GM12874 (cell line): ENCODE measurements around the gene MMP26.

Source experiments
- CTCF ChIP-seq: IDR thresholded peaks from 2 replicates; pipeline ENCODE4 v1.5.1; 2011; ENCODE audit warnings: low read depth, mild to moderate bottlenecking, control low read depth, low read length, moderate library complexity; ENCODE audit not compliant: insufficient read depth

The MMP26 gene

GRCh38 chr11:4704054-4704789 lies at the start of gene MMP26:
MMP26 (plus strand) TSS chr11:4704784.
- no peak for TF ChIP-seq CTCF

GRCh38 chr11:4658629-4659445 lies 45.7 kb upstream of the MMP26 start:
- TF ChIP-seq CTCF = no peak

GRCh38 chr11:4662876-4663275 lies 41.7 kb upstream of the MMP26 start:
- no peak for TF ChIP-seq CTCF

GRCh38 chr11:4664183-4664582 lies 40.4 kb upstream of the MMP26 start:
- TF ChIP-seq CTCF = no peak

GRCh38 chr11:4664786-4665185 lies 39.8 kb upstream of the MMP26 start:
- no peak for TF ChIP-seq CTCF

- TF ChIP-seq CTCF = no peak
Observed at GRCh38 chr11:4665424-4665823, 39.2 kb upstream of the MMP26 start.

- TF ChIP-seq CTCF = no peak
Observed at GRCh38 chr11:4671741-4672140, 32.8 kb upstream of the MMP26 start.
